ENCODE data around the gene MAML2.

GRCh38 chr11:96162816-96163499, 180.0 kb downstream of the MAML2 start:
- TF ChIP-seq, protein P1, sequence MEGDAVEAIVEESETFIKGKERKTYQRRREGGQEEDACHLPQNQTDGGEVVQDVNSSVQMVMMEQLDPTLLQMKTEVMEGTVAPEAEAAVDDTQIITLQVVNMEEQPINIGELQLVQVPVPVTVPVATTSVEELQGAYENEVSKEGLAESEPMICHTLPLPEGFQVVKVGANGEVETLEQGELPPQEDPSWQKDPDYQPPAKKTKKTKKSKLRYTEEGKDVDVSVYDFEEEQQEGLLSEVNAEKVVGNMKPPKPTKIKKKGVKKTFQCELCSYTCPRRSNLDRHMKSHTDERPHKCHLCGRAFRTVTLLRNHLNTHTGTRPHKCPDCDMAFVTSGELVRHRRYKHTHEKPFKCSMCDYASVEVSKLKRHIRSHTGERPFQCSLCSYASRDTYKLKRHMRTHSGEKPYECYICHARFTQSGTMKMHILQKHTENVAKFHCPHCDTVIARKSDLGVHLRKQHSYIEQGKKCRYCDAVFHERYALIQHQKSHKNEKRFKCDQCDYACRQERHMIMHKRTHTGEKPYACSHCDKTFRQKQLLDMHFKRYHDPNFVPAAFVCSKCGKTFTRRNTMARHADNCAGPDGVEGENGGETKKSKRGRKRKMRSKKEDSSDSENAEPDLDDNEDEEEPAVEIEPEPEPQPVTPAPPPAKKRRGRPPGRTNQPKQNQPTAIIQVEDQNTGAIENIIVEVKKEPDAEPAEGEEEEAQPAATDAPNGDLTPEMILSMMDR (IDR thresholded peaks at IDR 0.05) = no peak
- TF ChIP-seq POLR2A (IDR thresholded peaks at IDR 0.05) = no peak
